Hematopoietic multipotent progenitor cell treated with erythropoietin and hydrocortisone succinate and interleukin-3 and kit ligand, for 4 days (in vitro differentiated cells): Measurements from ENCODE around the gene RCOR1.
A peak's percentile ranks its signal among the peaks of the same experiment; 100 is the strongest.
"Not testable (repeated sequence)": the region's sequence is repeated elsewhere in the genome, so short reads cannot be mapped to it uniquely, and the experiment has no call there.

ENCODE experiments used
- DNase-seq: peaks from one replicate; pipeline ENCODE4 v3.0.0-alpha.2; 2015

RCOR1 gene

GRCh38 chr14:102633906-102634595 lies 41.6 kb downstream of the RCOR1 start:
- DNase-seq: no peak

GRCh38 chr14:102639611-102640010 lies 47.2 kb downstream of the RCOR1 start:
- not testable (repeated sequence) for DNase-seq

GRCh38 chr14:102644523-102644922 lies 52.1 kb downstream of the RCOR1 start:
- DNase-seq: no peak

- DNase-seq: peak; percentile 81
These were observed 53.4 kb downstream of the RCOR1 start for GRCh38 chr14:102645746-102646440.

- peak; percentile 40 for DNase-seq
These were observed 54.2 kb downstream of the RCOR1 start for GRCh38 chr14:102646615-102647014.

GRCh38 chr14:102652194-102652593 lies 59.7 kb downstream of the RCOR1 start:
- DNase-seq: no peak

- no peak for DNase-seq
These were observed 61.8 kb downstream of the RCOR1 start for GRCh38 chr14:102654298-102654697.

GRCh38 chr14:102655137-102655536 lies 62.7 kb downstream of the RCOR1 start:
- DNase-seq: no peak

GRCh38 chr14:102659797-102660196 lies 67.3 kb downstream of the RCOR1 start:
- peak; percentile 63 for DNase-seq

- DNase-seq: no peak
These were observed 69.2 kb downstream of the RCOR1 start for GRCh38 chr14:102661614-102662013.

GRCh38 chr14:102662636-102663430 lies 70.4 kb downstream of the RCOR1 start:
- no peak for DNase-seq

- peak; percentile 43 for DNase-seq
These were observed 71.0 kb downstream of the RCOR1 start for GRCh38 chr14:102663440-102663839.

- peak; percentile 47 for DNase-seq
These were observed 73.2 kb downstream of the RCOR1 start for GRCh38 chr14:102665621-102666020.

- DNase-seq: no peak
These were observed 74.2 kb downstream of the RCOR1 start for GRCh38 chr14:102666635-102667034.

- peak; percentile 22 for DNase-seq
These were observed 75.3 kb downstream of the RCOR1 start for GRCh38 chr14:102667703-102668102.

GRCh38 chr14:102668291-102668873 lies 75.9 kb downstream of the RCOR1 start:
- DNase-seq: no peak

GRCh38 chr14:102671410-102671809 lies 79.0 kb downstream of the RCOR1 start:
- no peak for DNase-seq

- DNase-seq: no peak
These were observed 80.0 kb downstream of the RCOR1 start for GRCh38 chr14:102672410-102672960.

- no peak for DNase-seq
These were observed 82.9 kb downstream of the RCOR1 start for GRCh38 chr14:102675396-102675795.

GRCh38 chr14:102678394-102678793 lies 85.9 kb downstream of the RCOR1 start:
- DNase-seq: no peak

- DNase-seq: no peak
These were observed 91.2 kb downstream of the RCOR1 start for GRCh38 chr14:102683399-102684297.

GRCh38 chr14:102684298-102684663 lies 91.8 kb downstream of the RCOR1 start:
- DNase-seq: no peak
